ENCODE measurements around the gene MPDU1.

The MPDU1 gene

GRCh38 chr17:7560172-7561027 lies 23.3 kb upstream of the MPDU1 start:
- peak in 8 of 56 donors; percentile 6 to 53 (median 29) for DNase-seq

- DNase-seq, result peak in 50 of 56 donors; percentile 53 to 91 (median 74)
Measured at GRCh38 chr17:7561028-7561575, 22.6 kb upstream of the MPDU1 start.

DNA sequence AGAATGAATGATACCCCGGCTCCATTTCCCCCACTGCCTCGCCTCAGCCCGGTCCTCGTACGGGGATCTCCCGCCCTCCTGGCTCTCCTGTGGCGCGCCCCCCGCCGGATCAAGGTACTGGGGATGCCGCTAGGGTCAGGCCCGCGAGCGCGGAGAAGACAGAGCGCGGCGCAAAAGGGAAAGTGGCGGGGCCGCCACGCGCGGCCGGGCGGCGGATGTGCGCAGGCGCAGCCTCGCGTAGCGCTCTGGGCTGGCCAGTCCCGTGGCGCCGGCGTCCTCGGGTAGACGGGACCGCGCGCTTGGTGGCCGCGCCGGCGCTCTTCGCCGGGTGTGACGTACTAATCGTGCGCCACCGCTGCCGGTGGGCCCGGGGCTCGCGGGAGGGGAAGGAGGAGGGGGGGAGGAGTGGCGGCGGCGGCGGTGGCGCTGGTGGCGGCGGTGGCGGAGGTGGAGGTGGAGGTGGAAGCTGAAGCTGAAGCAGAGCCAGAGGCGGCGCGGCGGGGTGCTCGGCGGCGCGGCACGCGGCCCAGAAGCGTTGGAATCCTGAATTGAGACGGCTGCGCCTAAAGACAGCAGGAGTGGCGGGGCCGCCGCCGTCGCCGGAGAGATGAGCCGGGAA lies 22.0 kb upstream of the MPDU1 start, which contains the start of gene SENP3:
Gene SENP3 (plus strand): TSS at position 331 of the 619 bp plus-strand sequence. CDS start 1,158 bp downstream, outside the sequence.
- peak in 54 of 56 donors; percentile 43 to 91 (median 82) for DNase-seq

DNA sequence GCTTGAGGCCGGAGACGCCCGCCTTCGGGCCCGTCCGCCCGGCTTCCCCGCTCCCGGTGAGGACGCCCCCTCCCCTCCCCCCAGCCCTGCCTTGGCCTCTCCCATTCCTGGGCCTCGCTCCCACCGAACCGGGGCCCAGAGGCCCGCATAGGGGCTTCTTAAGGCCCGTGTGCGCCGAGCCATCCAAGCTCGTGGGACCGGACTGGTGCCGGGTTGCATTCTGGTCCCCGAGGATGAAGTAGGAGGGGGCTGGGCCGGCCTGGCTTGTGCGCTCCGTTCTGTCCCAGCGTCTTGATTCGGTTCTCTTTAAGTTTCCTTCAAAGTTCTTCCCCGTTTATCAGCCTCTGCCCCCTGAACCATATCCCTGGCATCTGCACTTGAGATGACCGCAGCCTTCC lies 21.4 kb upstream of the MPDU1 start:
- DNase-seq, result peak in 1 of 56 donors; percentile 61

- DNase-seq, result no peak
Measured at GRCh38 chr17:7563115-7563869, 20.4 kb upstream of the MPDU1 start.

DNA sequence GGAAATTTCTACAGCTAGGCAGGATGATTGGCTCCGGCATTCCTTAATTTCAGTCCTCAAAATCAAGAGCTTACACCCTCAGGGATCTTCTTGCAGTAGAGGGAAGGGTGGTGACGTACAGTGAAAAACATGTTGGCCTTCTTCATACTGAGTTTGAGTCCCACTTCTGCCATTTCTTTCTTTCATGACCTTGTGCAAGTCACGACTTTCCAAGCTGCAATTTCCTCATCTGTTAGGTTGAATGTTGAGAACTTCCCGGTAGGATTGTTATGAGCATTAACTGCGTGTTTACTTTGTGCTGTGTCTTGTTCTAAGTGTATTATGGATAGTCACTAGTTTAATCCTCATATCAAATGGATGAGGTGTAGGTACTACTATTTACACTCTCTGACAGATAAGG lies 14.1 kb upstream of the MPDU1 start:
- no peak for DNase-seq

DNA sequence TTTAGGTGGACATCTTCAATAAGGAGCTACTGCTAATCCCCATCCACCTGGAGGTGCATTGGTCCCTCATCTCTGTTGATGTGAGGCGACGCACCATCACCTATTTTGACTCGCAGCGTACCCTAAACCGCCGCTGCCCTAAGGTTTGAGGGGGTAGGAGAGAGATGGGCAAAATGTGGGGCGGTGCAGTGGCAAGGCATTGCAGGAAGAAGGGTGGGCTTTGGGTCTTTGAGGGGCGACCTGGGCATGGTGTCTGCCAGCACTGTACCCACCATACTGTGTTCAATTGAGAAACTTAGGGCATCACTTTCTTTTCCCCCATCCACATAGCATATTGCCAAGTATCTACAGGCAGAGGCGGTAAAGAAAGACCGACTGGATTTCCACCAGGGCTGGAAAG lies 13.3 kb upstream of the MPDU1 start:
- no peak for DNase-seq

- no peak for DNase-seq
Measured at GRCh38 chr17:7572338-7572587, 11.4 kb upstream of the MPDU1 start.

- DNase-seq, result peak; percentile 92 to 100 (median 99)
Measured at GRCh38 chr17:7572588-7573323, 10.9 kb upstream of the MPDU1 start.

DNA sequence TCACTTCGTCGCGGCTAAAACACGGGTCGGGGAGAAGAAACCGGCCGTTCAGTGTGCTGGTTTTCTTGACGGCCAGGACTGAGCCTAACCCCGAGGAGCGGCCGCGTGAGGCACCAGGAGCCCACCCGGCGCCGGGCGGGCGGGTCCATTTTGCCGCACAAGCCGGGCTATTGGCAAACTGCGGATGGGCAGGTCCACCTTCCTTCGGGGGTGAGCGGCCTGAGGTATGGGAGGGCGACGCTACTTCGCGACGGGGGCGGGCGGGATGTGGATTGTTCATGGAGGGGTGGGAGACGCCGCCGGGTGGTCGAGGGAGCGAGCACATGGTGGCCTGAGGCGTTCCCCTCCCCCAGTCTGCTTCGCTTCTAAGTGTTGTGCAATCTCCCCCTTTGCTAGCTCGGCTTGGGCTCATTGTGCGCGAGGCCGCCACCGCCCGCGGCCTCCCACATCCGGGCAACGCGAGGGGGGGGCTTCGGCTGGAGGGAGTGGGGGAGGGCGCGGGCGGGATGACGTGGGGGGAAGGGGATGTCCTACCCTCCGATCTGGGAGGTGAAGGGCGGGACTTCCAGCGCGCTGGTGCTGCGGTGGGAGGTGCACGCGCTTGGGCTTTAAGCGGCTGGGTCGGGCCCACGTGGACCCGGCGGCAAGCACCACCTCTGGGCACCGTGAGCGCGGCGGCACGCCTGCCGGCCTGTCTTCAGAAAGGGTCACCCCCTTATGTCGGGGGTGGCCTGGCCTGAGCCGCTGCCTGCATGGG lies 10.2 kb upstream of the MPDU1 start:
- DNase-seq, result peak in 54 of 56 donors; percentile 56 to 93 (median 84)

- DNase-seq, result no peak
Measured at GRCh38 chr17:7574176-7574953, 9.3 kb upstream of the MPDU1 start.

GRCh38 chr17:7575481-7575883 lies 8.2 kb upstream of the MPDU1 start:
- DNase-seq, result no peak

- no peak for DNase-seq
Measured at GRCh38 chr17:7575959-7576358, 7.7 kb upstream of the MPDU1 start.

DNA sequence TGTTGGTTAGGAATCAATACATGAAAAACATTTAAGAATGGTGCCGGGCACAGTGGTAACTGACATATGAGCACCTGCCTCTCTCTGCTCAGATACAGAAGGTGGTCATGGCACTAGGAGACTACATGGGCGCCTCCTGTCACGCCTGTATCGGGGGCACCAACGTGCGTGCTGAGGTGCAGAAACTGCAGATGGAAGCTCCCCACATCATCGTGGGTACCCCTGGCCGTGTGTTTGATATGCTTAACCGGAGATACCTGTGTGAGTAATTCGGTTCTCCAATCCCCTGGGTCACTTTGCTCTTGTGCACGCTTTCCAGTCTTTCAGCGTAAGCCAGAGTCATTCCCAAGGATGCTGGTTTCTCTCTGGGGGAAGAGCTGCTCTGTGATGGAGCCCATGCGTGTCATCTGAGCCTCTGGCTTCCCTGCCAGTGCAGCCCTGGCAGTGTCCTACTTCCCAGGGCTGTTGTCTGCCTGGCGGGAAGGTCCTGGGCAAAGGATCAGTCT lies 7.2 kb upstream of the MPDU1 start:
- DNase-seq, result no peak

GRCh38 chr17:7577327-7578199 lies 6.1 kb upstream of the MPDU1 start:
- DNase-seq, result no peak

DNA sequence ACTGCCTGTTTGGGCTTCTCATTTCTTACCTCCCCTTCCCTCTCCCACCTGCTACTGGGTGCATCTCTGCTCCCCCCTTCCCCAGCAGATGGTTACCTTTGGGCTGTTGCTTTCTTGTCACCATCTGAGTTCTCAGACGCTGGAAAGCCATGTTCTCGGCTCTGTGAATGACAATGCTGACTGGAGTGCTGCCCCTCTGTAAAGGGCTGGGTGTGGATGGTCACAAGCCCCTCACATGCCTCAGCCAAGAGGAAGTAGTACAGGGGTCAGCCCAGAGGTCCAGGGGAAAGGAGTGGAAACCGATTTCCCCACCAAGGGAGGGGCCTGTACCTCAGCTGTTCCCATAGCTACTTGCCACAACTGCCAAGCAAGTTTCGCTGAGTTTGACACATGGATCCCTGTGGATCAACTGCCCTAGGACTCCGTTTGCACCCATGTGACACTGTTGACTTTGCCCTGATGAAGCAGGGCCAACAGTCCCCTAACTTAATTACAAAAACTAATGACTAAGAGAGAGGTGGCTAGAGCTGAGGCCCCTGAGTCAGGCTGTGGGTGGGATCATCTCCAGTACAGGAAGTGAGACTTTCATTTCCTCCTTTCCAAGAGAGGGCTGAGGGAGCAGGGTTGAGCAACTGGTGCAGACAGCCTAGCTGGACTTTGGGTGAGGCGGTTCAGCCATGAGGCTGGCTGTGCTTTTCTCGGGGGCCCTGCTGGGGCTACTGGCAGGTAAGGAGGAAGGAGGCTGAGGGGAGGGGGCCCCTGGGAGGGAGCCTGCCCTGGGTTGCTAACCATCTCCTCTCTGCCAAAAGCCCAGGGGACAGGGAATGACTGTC lies 4.4 kb upstream of the MPDU1 start, which contains the start of gene CD68:
Gene CD68 (plus strand): TSS at position 638 of the 833 bp plus-strand sequence. CDS start 40 bp downstream, at position 678.
- DNase-seq, result peak in 20 of 56 donors; percentile 26 to 75 (median 46)

Measured in nucleus accumbens (tissue), 56 donors.